GM12874 (cell line): ENCODE data around the gene ADGRB3.

Experiments used
- CTCF ChIP-seq: IDR thresholded peaks from 2 replicates; pipeline ENCODE4 v1.5.1; 2011; ENCODE audit warnings: low read depth, mild to moderate bottlenecking, control low read depth, low read length, moderate library complexity; ENCODE audit not compliant: insufficient read depth

ADGRB3 gene

DNA sequence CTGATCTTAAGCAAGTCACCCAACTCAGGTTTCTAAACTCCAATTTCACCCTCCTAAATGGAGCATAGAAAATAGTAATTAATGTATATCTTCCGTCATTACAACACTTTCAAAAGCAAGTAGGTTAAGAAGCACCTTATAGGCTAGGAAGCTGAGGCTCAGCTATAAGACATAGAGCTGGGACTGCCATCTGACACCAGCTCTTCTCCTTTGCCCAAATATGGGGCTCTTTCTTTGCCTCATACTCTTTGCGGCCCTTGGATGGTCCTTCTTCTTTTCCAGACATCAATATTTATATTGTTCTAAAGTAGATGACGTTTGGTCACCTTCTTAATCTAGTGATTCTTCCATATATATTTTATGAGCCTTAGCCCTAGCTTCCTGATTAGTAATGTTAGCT lies 748.5 kb downstream of the ADGRB3 start:
- no peak for TF ChIP-seq CTCF

DNA sequence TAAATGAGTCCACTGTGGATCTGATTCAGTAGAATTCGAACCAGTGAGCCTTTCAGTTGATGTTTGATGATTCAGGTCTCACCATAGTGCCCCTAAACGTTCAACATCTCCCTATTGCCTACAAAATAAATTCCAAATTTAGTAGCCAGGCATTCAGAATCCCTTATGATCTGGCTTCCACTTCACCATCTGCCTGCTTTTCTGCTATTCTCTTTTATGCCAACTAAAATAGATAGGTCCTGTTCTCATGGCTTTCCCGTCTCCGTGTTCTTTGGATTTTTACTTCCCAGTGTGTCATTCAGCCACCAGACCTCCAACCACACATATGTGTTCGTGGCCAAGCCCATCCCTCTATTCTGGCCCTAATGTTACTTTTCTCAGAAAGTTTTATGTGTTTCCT lies 751.3 kb downstream of the ADGRB3 start:
- TF ChIP-seq CTCF, result no peak

GRCh38 chr6:69390125-69390524 lies 755.0 kb downstream of the ADGRB3 start:
- no peak for TF ChIP-seq CTCF

GRCh38 chr6:69391106-69391505 lies 756.0 kb downstream of the ADGRB3 start:
- no peak for TF ChIP-seq CTCF

GRCh38 chr6:69392745-69393144 lies 757.7 kb downstream of the ADGRB3 start:
- no peak for TF ChIP-seq CTCF

DNA sequence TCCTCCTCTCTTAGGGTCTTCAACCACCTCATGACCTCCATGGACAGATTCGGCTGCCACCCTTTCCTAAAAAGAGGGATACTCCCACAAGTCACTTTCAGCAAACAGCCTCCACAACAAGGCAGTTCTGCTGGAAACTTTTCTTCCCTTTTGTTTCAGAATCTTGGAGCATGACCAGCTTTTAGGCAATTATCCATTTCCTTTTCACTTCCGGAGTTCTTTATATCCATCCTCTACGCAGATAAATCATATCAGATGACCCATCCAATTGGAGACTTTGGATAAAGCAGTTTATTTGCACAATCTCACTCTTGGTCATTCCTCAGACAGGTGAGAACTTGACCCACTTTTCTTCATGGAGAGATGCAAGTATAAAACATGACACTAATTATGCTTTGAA lies 763.2 kb downstream of the ADGRB3 start:
- no peak for TF ChIP-seq CTCF

GRCh38 chr6:69398729-69399128 lies 763.6 kb downstream of the ADGRB3 start:
- TF ChIP-seq CTCF, result no peak

DNA sequence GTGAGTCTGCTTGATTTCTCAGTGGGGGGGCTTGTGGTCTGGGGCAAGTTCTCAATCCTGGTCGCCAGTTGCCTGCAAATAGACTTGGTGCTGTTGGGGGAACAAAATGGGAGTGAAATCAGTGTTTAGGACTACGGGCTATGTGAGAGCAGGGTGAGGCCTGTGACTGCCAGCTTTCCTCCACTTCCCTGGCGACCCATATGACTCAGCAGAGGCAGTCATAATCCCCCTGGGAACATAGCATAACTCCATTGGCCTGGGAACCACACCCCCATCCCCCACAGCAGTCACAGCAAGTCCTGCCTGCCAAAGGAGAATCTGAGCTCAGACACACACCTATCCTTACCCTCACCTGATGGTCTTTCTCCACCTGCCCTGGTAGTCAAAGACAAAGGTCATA lies 773.8 kb downstream of the ADGRB3 start:
- no peak for TF ChIP-seq CTCF
